AG09319 (cell line): ENCODE results near the gene RFPL4A.

ENCODE experiments used
- DNase-seq: peaks from one replicate; pipeline ENCODE4 v3.0.0-alpha.2; 2010; ENCODE audit warnings: low read depth; ENCODE audit errors: extremely low read depth
- TF ChIP-seq, protein P1 (sequence below): IDR thresholded peaks from 2 replicates; pipeline ENCODE4 v1.5.1; 2011; ENCODE audit warnings: low read depth, mild to moderate bottlenecking, inconsistent platforms, low read length, moderate library complexity

Gene RFPL4A

DNA sequence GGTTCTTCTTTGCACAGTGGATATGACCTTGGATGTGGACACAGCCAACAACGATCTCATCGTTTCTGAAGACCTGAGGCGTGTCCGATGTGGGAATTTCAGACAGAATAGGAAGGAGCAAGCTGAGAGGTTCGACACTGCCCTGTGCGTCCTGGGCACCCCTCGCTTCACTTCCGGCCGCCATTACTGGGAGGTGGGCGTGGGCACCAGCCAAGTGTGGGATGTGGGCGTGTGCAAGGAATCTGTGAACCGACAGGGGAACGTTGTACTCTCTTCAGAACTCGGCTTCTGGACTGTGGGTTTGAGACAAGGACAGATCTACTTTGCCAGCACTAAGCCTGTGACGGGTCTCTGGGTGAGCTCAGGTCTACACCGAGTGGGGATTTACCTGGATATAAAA, 19.4 kb downstream of the RFPL4A start:
- DNase-seq: no peak
- TF ChIP-seq, protein P1, sequence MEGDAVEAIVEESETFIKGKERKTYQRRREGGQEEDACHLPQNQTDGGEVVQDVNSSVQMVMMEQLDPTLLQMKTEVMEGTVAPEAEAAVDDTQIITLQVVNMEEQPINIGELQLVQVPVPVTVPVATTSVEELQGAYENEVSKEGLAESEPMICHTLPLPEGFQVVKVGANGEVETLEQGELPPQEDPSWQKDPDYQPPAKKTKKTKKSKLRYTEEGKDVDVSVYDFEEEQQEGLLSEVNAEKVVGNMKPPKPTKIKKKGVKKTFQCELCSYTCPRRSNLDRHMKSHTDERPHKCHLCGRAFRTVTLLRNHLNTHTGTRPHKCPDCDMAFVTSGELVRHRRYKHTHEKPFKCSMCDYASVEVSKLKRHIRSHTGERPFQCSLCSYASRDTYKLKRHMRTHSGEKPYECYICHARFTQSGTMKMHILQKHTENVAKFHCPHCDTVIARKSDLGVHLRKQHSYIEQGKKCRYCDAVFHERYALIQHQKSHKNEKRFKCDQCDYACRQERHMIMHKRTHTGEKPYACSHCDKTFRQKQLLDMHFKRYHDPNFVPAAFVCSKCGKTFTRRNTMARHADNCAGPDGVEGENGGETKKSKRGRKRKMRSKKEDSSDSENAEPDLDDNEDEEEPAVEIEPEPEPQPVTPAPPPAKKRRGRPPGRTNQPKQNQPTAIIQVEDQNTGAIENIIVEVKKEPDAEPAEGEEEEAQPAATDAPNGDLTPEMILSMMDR: no peak

DNA sequence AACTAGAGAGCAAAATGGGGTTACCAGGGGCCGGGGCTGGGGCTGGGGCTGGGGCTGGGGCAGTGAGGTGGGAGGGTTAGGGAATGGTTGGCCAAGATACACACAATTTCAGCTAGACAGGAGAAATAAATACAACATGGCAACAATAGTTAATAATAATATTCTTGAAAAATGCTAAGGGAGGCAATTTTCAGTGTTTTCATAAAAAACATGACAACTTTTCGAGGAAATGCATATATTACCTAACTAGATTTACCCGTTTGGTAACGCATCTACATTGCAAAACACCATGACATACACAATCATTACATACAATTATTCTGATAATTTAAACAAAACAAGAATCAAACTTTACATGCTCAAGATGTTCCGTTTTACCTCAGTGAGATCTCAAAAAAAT, 22.2 kb downstream of the RFPL4A start:
- TF ChIP-seq, protein P1: no peak

DNA sequence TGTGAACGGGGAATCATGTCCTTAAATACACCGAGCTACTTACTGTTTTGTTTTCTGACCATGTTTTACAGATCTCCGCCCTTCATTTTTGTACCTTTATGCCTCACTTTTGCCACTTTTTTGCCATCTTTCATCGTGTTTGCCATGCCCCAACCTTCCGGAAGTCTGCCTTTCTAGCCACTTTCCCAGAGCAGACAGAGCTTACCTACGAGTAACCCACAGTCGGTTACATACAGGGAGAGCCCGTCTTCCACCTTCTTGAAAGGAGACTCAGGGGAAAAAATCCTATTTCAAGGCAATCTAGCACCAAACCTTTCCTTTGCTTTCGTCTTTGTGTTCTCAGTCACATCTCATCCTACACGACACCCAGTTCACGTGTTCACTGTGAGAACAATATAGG, 36.1 kb downstream of the RFPL4A start:
- no peak for DNase-seq
- TF ChIP-seq, protein P1: no peak

More for the DNA sequence above, 22.2 kb downstream of the RFPL4A start:
- DNase-seq: no peak

DNA sequence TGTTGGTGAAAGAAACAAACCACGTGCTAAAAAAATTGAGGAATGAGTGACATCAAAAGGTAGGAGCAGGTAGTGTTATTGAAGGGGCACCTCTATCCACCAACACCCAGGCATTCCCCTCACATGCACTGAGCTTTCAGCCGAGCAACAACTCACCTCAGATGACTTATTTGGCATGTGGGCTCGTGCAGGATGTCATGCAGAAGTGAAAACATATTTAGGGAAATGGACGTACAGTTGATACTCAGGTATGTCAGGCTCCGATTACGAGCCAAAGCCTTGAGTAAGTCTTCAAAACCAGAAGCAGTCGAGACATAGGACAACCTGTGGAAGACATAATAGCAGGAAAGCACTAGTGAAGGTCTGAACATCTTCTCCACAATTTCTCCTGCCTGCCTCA, 42.5 kb downstream of the RFPL4A start:
- no peak for DNase-seq

DNA sequence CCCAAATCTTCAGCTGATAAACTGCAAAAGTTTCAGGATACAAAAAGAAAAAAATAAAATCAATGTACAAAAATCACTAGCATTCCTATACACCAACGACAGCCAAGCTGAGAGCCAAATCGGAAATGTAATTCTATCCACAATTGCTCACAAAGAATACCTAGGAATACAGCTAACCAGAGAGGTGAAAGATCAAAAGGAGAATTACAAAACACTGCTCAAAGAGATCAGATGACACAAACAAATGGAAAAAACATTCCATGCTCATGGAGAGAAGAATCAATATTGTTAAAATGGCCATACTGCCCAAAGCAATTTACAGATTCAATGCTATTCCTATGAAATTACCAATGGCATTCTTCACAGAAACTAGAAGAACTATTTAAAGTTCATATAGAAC, 43.4 kb downstream of the RFPL4A start:
- TF ChIP-seq, protein P1: no peak
- DNase-seq: no peak

More for the DNA sequence above, 42.5 kb downstream of the RFPL4A start:
- TF ChIP-seq, protein P1: no peak

DNA sequence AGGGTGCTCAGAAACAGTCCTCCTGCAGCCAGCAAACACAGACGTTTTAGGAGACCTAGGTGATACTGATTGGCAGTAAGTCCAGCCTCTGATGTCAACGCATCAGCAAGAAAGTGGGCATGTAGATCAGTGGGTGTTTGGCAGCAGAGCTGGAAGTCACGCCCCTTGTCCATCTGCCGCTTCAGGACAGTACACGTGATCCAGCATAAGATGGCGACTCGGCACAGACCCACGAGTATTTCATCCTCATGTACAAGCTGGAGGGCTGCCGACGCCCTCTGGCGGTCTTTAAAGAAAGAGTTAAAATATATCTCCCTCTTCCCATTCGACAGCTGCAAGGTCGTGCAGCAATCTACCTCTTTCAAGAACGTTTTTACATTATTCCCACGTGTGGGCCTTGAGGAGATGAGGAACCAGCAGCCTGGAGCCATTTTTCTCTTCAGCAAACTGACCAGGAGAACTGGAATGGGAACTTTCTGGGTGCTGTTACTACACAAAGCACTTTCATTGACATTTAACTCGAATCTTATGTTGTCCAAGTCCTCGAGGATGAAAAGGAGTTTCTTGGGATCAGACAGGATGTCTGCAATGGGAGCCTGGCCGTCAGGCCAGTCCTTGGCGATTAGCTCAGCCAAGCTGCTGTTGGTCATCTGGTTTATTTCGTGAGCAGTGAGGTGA, 50.6 kb downstream of the RFPL4A start:
- DNase-seq: no peak
- TF ChIP-seq, protein P1: no peak

DNA sequence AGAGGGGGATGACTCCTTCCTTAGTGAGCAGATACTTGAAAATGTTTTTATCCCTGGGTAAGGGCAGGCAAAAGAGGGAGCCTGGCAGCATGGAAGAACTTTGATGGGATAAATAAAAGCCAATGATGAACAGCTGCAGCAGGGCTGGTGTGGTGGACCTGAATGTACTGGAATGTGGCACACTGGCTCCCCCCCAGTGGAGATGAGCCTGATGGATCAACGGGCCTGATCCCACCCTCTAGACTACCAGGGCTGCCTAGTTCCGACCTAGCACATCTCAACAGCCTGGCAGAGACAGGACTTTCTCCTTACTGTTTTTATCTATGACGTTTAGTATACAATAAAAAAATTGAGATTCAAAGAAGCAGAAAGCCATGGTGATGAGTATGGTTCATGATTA, 52.4 kb downstream of the RFPL4A start:
- DNase-seq: no peak
- TF ChIP-seq, protein P1: no peak
